GM10266 (cell line): Measurements from ENCODE around the gene ENOPH1.

Experiments
- DNase-seq: peaks from one replicate; pipeline ENCODE4 v3.0.0; 2012; ENCODE audit errors: extremely low spot score
- CTCF ChIP-seq: IDR thresholded peaks from 2 replicates; pipeline ENCODE4 v1.5.1; 2012; ENCODE audit warnings: mild to moderate bottlenecking, low read depth; ENCODE audit not compliant: control insufficient read depth, insufficient read depth; ENCODE audit errors: missing control alignments

The ENOPH1 gene

GRCh38 chr4:82436130-82436529, 5.7 kb downstream of the ENOPH1 start:
- TF ChIP-seq CTCF = no peak
- DNase-seq = no peak

GRCh38 chr4:82436780-82437179, 6.4 kb downstream of the ENOPH1 start:
- TF ChIP-seq CTCF = no peak
- DNase-seq = no peak

- TF ChIP-seq CTCF = no peak
- no peak for DNase-seq
Observed at GRCh38 chr4:82437285-82438005, 7.1 kb downstream of the ENOPH1 start.

- no peak for DNase-seq
- TF ChIP-seq CTCF = no peak
Observed at GRCh38 chr4:82439088-82439487, 8.7 kb downstream of the ENOPH1 start.

- no peak for TF ChIP-seq CTCF
- no peak for DNase-seq
Observed at GRCh38 chr4:82447886-82448285, 17.5 kb downstream of the ENOPH1 start.

GRCh38 chr4:82450966-82451755, 20.8 kb downstream of the ENOPH1 start:
- DNase-seq = no peak
- TF ChIP-seq CTCF = no peak

- no peak for TF ChIP-seq CTCF
- no peak for DNase-seq
Observed at GRCh38 chr4:82452026-82452425, 21.6 kb downstream of the ENOPH1 start.
